NCI-H2171 treated with DMSO at 0.1 percent for 48 hours (cell line): ENCODE measurements around the gene NGLY1.

ENCODE experiments used
- DNase-seq: peaks from one replicate; lab custom pipeline; 2025; lab: John Stamatoyannopoulos, UW

The NGLY1 gene

DNA sequence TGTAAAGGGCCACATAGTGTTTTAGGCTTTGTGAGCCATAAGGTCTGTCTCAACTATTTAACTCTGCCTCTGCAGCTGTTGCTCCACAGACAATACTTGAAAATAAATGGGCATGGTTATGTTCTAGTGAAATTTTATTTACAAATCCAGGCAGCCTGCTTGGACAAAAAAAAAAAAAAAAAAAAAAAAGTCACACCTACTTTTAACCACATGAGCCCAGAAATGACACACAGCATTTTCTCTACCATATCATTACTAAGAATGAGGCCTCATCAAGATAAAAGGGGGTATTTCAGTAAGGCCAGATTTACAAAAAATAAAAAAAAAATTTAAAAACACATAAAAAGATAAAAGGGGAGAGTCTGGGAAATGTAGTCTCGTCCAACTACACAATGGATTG is 1.7 kb upstream of the NGLY1 start:
- DNase-seq = no peak

DNA sequence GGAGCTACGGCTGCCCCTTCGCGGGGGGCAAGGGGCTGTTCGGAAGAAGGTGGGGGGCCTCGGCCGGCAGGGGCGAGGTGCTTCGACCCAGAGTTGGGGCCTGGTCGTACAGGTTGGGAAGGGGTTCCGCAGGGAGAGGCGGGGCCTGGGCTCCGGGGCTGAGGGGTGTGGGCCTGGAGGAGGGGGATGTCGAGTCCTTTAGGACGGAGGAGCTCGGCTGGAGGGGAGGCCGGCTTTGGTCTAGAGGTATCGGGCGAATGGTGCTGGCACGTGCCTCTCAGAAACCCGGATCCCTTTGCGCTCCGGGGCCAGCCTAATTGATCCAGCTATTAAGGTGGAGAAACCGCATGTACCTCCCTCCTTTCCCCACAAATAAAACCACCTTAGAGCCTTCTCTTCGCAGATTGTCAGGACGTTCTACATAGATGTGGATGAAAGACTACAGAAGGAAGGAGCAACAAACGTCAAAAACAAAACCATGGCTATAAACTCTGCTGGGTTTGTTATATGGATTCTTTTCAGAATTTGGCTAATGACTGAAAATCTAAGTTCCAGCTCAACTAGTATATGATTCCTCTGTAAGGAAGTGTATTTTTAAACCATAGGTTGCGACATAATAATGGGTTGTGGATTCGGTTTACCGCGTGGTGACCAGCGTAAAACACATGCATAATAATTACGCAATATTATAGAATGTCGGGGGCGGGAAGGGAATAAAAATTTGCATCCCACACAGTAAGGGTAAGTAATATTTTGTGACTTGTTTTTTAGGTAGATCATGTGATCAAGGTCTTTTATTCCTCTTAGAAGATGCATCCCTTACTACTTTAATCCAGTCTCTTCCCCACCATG is 644 bp upstream of the NGLY1 start:
- DNase-seq = peak; percentile 44

DNA sequence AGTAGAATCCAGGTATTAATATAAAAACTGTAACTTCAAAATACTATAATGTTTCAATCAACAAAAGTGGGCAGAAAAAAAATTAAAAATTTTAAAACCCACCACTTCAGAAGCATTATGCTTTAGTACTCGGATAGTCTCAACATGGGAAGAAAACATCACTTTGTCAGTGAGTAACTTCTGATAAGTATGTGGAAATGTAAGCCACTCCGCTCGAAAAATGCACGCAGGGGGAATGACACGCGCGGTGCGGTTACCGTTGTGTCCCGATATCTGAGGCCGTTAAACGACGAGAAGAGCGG is 656 bp downstream of the NGLY1 start:
- no peak for DNase-seq

DNA sequence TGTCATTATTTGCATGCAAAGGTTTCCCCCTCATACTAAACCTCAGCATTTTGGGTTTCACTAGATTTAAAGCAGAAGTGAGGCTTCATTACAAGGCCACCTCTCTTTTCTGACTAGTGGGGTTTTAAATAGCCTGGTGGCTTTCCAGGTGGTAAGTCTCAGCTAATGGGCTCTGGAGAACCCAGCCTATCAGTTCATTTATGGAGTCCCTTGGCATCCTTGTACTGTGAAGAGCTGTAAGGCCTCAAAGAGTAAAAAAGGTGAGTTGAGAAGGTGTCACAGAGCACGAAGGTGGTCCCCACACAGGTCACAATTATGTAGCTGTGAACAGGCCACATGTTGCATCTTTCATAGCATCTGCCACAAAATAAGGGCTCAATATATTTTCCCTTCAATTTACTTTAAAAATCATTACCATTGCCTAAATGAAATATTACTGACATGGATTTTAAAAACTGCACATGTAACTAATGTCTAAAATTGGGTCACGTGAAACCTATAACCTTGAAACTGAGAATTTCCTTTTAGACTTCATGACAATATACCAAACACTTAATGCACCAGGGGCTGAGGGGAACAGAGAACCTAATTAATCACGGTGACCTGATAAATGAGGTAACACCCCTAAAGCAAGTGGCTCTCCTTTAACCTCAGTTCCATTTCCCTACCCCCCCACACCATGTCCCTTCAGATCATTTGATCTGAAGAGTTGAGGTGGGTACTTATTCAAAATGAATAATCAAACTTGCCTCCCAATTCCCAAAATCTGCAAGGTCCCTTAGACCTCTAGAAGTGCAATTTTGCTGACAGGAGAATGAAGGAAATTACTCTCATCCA is 1.3 kb downstream of the NGLY1 start:
- DNase-seq = no peak

DNA sequence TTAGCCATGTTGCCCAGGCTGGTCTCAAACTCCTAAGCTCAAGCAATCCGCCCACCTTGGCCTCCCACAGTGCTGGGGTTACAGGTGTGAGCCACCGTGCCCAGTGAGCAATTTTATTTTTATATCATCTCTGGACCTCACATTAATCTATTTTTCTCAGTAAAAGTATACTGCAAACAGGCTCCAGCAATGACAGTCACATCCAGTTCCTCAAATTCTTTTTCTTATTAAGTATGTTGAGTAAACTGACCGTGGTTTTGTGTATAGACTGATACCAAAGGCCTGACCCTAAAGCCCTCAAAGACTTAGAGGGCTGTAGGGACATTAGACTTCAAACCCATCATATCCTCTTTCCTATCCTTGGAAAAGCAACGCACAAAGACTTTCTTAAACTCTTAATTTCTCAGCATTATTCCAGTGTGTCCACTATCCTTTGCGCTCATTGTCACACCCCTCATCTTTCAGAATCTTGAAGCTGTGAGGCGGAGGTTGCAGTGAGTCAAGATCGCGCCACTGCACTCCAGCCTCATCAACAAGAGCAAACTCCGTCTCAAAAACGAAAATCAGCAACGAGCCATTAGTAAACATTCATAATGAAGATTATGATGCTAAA is 2.0 kb downstream of the NGLY1 start:
- no peak for DNase-seq

DNA sequence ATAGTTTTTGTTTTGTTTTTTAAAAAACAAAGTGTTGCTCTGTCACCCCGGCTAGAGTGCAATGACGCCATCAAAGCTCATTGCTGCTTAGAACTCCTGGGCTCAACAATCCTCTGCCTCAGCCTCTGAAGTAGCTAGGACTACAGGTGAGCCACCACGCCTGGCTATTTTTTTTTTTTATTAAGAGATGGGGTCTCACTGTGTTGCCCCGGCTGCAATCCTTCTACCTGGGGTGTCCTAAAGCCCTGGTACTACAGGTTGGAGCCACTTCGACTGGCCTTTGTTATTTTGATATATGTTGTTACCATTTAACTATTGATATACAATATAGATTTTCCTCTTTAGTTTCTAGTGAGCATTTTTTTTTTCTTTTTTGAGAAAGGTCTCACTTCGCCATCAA is 2.6 kb downstream of the NGLY1 start:
- DNase-seq = no peak

DNA sequence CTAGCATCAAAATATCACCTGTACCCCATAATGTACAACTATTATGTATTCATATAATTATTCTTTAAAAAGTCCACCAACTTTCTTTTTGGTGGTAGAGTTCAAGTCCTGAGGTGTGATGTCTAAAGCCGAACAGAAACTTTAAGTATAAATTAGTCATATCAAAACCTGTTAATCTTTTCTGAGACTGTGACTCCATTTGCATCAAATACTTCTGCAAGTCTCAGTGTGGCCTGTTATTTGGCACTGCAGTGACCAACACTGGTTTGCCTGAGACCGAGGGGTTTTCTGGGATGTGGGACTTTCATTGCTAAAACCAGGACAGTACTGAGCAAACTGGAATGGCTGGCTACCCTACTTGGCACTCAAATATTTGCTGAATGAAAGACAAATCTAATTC is 7.3 kb downstream of the NGLY1 start:
- DNase-seq = no peak

DNA sequence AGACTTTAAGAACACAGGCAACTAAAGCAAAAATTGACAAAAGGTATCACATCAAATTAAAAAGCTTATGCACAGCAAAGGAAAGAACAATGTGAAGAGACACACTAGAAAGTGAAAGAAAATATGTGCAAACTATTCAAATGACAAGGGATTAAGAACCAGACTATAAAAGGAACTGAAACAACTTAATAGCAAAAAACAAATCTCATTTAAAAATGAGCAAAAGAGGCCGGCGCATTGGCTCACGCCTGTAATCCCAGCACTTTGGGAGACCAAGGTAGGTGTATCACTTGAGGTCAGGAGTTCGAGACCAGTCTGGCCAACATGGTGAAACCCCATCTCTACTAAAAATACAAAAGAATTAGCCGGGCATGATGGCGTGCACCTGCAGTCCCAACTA is 14.4 kb downstream of the NGLY1 start:
- DNase-seq = no peak

DNA sequence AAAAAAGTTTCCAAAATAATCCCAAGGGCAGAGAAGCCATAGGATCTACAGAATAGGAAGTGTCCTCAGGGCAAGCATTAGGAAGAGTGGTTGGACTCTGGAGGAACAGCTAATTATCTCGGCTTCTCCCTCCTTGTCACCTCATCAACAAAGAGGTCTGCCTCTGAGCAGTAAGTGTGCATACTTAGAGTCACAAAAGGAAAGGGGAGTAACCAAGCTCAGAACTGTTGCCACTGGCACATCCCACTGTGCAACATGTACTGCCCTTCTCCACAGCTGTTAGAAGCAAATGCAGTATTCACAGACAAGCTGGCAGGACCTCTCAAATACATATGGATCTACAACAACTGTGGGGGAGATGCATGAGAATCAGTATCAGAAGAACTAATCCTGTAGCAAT is 31.5 kb downstream of the NGLY1 start:
- DNase-seq = no peak

DNA sequence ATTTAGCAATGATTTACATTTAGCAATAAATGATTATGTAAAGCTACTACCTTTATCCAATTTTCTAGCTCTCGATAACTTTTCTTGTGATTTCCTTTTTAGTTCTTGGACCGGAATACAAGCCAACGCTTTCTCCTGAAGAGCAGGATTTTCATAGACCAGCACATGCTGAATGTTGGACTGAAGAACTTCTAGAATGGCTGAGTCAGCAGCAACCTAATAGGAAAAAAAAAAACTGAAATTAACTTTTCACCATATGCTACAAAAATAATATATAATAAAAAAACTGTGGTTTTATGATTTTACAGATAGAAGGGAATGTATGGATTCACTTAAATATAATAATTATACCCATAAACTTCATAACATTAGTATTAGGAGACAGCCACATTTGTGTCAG is 32.2 kb downstream of the NGLY1 start:
- no peak for DNase-seq

DNA sequence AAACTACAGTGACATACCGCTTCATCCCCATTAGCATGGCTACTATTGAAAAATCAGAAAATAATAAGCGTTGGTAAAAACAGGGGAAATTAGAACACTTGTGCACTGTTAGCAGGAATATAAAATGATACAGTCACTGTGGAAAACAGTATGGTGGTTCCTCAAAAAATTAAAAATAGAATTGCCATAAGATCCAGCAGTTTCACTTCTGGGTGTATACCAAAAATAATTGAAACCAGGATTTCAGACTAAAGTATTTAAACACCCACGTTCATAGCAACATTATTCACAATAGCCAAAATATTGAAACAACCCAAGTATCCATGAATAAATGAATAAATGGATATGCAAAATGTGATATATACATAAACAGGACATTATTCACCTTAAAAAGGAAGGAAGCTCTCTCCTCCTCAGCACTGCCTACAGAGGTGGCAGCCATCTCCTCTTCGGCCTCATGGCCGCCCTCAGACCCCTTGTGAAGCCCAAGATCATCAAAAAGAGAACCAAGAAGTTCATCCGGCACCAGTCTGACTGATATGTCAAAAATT is 34.1 kb downstream of the NGLY1 start:
- no peak for DNase-seq

DNA sequence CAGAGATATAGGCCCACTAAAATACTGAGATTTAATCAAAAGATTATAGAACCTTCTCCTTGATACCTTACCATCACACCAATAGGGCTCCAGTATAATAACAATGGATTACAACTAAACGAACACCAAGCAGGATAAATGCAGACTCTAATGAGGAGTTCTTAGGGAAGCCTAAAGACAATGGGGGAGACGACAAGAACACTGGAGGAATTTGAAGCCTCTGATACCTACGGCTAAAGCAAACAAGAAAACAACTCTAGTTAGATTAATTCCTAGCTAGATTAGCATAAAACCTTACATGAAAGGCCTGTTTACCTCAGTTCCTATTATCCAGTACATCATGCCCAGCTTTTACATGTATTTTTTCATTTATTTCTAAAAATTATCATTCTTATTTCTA is 35.1 kb downstream of the NGLY1 start:
- no peak for DNase-seq

DNA sequence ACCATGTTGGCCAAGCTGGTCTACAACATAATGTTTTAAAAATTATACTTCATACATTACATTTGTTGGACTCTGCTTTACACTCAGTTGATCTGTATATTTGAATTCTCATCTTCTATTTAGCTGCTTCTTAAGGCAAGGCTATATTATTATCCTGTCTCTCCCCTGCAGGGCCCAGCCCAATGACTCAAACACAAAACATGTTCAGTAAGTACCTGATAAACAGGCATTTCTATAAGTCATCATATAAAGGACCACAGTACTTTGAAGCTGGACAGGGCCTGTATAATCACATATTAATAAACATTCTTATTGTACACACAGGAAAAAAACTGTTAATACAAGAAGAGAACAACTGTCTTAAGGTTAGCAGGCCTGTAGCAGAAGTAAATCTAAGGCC is 36.2 kb downstream of the NGLY1 start:
- no peak for DNase-seq

DNA sequence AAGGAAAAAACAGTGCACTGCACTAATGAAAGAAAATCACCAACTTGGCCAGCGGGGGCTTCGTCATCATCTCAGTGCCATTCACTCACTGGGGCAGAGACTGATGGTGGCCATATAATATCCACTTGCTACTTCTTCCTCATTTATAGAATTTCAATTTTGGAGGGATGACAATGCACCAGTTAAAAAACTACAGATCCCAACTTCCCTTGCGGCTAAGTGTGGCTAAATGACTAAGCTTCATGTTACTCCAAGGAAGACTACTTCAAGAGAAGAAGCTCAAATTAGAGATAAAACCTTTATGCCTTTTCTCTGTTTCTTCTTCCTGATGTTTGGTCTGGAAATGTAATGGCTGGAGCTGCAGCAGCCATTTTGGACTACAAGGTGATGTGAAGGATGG is 38.8 kb downstream of the NGLY1 start:
- DNase-seq = no peak

DNA sequence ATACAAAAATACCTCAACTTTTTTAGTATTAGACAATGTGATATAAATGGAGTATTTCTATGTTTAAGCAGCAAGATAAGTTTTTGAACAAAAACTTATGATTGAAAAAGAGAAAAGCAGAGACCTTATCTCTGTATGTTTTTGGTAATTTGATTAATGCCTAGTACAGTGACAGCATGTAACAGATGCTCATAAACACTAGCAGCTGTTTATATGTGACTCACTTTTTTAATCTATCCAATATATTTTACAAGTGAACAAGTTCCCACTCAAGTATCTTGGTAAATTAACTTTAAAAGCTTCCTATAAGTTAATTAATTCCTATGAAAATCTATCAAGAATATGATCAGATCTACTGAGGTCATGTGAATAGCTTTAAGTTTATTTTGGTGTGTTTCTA is 55.1 kb downstream of the NGLY1 start:
- peak; percentile 10 for DNase-seq

DNA sequence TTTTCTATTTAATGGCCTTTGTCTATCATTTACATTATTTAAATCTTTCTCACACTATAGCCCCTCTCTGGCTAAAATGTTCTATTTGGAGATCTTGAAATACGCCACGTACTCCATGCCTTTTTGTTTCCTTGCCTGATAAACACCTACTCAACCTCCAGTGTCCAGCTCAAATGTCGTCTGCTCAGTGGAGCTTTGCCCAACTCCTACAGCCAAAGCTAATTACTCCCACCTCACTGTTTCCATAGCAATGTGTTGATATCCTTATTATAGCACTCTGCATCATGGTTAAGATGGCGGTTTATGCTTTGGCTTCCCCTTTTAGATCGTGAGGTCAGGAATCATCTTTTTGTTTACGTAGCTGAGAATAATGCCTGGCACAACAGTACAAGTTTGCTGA is 55.9 kb downstream of the NGLY1 start:
- DNase-seq = no peak

DNA sequence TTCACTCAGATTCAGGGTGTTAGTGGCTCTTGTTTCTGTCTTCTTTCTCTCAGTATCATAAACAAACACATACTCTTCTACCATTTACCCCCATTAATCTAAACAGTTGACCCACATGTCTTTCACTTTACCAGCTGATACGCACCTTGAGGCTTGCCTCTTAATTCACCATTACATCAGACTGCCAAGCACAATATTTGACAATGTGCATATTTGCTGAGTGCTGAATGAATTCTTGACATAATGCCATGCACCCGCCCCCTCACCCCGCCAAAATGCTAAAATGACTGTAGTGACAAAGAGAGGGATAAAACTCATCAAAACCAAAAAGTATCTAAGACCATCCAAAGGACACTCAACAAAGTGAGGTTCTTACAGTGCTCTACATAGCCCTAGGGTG is 57.4 kb downstream of the NGLY1 start:
- DNase-seq = no peak

DNA sequence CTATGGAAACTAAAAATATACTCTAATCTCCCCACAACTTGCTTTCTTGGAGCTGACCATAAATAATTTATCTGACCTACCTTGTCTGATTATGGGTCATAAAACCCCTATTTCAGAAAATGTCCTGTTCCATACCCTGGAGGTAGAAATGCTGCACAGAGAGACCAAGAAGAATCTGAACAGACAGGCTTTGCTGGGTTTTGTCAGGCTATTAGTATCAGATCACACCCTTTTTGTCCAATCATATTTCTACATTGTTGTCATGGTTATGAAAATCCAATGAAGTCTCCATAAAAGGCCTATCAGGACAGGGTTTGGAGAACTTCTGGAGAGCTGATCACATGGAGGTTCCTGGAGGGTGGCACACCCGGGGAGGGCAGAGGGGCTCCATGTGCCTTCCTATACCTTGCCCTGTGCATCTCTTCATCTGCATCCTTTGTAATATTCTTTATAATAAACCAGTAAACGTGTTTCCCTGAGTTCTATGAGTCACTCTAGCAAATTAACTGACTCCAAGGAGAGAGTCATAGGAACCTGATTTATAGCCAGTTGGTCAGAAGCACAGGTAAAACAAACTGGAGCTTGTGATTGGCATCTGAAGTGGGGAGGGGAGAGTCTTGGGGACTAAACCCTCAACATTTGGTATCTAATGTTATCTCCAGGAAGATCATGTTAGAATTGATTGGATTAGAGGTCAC is 58.1 kb downstream of the NGLY1 start:
- no peak for DNase-seq

DNA sequence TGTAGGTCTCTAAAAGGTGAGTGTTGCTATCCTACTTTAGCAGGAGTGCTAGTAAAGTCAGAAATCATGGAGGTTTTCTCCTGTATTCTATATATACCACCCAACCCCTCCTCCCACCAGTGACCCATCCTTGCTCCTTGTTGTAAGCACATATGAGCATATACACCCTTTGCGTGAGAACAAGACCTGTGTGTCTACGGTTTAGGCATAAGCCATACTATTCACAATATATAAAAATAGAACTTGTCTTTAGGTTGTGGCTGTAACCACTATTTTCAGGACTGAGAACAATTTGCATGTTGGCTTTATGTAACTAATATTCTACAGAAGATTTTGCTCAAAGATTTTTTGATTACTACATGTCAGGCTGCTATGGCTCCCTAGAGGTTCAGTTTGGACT is 59.4 kb downstream of the NGLY1 start:
- no peak for DNase-seq

DNA sequence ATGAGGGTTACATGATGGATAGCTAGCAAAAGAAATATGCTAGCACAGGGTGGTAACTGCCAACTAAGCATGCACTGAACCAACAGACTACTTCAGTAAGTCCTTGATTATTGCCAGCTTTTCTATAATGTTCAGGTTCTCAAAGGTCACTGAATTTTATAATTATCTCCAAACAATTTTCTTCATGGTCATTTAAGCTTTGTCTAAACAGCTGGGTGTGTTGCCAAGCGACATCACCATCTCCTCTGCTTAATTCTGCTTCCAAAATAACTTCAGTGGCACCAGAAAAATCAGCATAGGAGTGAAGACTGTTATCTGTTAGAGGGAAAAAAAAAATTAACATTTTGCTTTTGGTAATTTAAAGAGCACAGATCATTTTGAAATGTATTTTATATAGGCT is 63.9 kb downstream of the NGLY1 start:
- no peak for DNase-seq

DNA sequence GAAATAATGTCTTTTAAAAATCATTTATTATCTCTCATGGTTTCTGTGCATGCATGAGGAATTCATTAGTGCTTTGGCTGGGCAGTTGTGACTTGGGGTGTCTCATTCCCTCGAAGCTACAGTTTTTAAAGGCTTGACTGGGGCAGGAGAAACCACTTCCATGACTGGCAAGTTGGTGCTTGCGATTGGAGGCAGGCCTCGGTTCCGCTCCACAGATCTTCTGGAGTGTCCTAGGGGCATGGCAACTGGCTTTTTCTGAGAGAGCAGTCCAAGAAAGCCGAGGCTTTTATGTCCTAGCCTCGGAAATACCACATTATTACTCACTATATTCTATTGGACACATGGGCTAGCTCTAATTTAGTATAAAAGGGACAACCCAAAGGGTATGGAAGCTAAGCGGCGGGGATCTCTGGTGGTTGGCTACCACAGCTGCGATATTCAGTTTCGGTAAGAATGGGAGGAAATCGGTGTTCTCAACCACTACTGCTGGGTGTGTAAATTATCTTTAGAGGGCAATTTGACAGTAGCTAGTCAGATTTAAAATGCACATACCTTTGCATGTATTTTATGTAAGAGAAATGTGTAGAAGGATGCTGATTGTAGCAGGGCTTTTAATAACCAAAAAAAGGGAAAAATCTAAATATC is 69.8 kb downstream of the NGLY1 start:
- no peak for DNase-seq

DNA sequence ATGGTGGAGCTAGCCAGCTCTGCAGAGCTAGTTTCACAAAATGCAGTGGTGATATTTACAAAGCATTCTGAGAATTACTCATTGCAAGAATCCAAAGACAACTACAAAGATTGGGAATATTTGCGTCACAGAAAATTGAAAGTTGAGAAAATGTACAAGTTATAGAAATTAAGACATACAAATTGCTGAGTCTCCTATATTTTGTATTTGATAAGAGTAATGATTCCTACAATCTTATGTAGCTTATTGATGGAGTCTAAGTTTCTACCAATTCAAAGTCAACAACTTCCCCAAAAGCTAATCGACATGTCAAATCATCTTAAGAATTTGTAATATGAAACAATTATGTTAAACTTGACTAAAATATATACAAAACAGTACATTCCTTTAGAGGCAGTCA is 72.2 kb downstream of the NGLY1 start:
- DNase-seq = no peak
